ENCODE data around the gene ADAMTS2. TPM values are rescaled to one million over a fixed set of nuclear protein-coding genes. Genes with fewer than 3 reads are reported as not detected.

The ADAMTS2 gene
- total and polyA plus RNA-seq, 11 donors = 1.1 to 23.0 (median 5.5) TPM

- Histone ChIP-seq H3K9me3 (peaks cover 0 to 18% (median 0%) of the 10 kb centered on the region in 12 donors), H3K36me3 (no peaks in the 10 kb centered on the region), H3K27me3 (peaks cover 0 to 3% (median 0%) of the 10 kb centered on the region in 9 donors), H3K4me1 (no peaks in the 10 kb centered on the region), H3K4me3 (no peak overlapping the region), H3K27ac (no peak overlapping the region)
- intact Hi-C loops (cut with DNase I) = no loop called here
- no peak for ATAC-seq
- TF ChIP-seq POLR2A (IDR thresholded peaks at IDR 0.05) (no peak), CTCF (IDR thresholded peaks at IDR 0.05) (no peak)
- no peak for DNase-seq
- 70 to 95% (median 83%) methylated on average over 46 to 75 of the region's 75 CpGs for WGBS, 4 donors
Measured at GRCh38 chr5:179120951-179121666, 224.2 kb downstream of the ADAMTS2 start.

- Histone ChIP-seq H3K27ac (no peak overlapping the region), H3K4me1 (no peaks in the 10 kb centered on the region), H3K4me3 (no peak overlapping the region), H3K36me3 (no peaks in the 10 kb centered on the region), H3K27me3 (peaks cover 0 to 3% (median 0%) of the 10 kb centered on the region in 9 donors), H3K9me3 (peaks cover 0 to 25% (median 3%) of the 10 kb centered on the region in 12 donors)
- no peak for ATAC-seq
- intact Hi-C loops (cut with DNase I) = no loop called here
- WGBS, 4 donors = 88 to 97% (median 95%) methylated on average over 34 to 35 of the region's 35 CpGs
- TF ChIP-seq CTCF (IDR thresholded peaks at IDR 0.05) (no peak), POLR2A (IDR thresholded peaks at IDR 0.05) (no peak)
- DNase-seq = no peak
Measured at GRCh38 chr5:179120421-179120861, 224.8 kb downstream of the ADAMTS2 start.

- H3K4me1 ChIP-seq = no peaks in the 10 kb centered on the region
- H3K27ac ChIP-seq = no peak overlapping the region
- 90 to 95% (median 91%) methylated on average over 13 to 15 of the region's 15 CpGs for WGBS, 4 donors
- no peak for ATAC-seq
- H3K36me3 ChIP-seq = no peaks in the 10 kb centered on the region
- no peak overlapping the region for H3K4me3 ChIP-seq
- H3K27me3 ChIP-seq = peaks cover 0 to 3% (median 0%) of the 10 kb centered on the region in 9 donors
- DNase-seq = no peak
- intact Hi-C loops (cut with DNase I) = no loop called here
- H3K9me3 ChIP-seq = peaks cover 0 to 33% (median 11%) of the 10 kb centered on the region in 12 donors
- TF ChIP-seq POLR2A (IDR thresholded peaks at IDR 0.05) = no peak
- no peak for TF ChIP-seq CTCF (IDR thresholded peaks at IDR 0.05)
Measured at GRCh38 chr5:179119415-179120170, 225.7 kb downstream of the ADAMTS2 start.

- Histone ChIP-seq H3K4me3 (no peak overlapping the region), H3K36me3 (no peaks in the 10 kb centered on the region), H3K4me1 (no peaks in the 10 kb centered on the region), H3K9me3 (peaks cover 0 to 40% (median 18%) of the 10 kb centered on the region in 12 donors), H3K27ac (no peak overlapping the region), H3K27me3 (no peaks in the 10 kb centered on the region)
- ATAC-seq (no peak), DNase-seq (no peak)
- TF ChIP-seq POLR2A (IDR thresholded peaks at IDR 0.05) (no peak), CTCF (IDR thresholded peaks at IDR 0.05) (no peak)
- WGBS, 4 donors = 90 to 92% (median 92%) methylated on average over 10 of the region's 10 CpGs
- intact Hi-C loops (cut with DNase I) = no loop called here
Measured at GRCh38 chr5:179118756-179119414, 226.4 kb downstream of the ADAMTS2 start.
